ENCODE results near the gene ZC2HC1B. TPM values are rescaled to one million over a fixed set of nuclear protein-coding genes. Genes with fewer than 3 reads are reported as not detected.

The ZC2HC1B gene, protein sequence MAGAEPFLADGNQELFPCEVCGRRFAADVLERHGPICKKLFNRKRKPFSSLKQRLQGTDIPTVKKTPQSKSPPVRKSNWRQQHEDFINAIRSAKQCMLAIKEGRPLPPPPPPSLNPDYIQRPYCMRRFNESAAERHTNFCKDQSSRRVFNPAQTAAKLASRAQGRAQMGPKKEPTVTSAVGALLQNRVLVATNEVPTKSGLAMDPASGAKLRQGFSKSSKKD
- total RNA-seq (2022): not detected in 2 replicates
- Bru-seq, nascent RNA: percentile 81 among the genes with signal in this experiment
- BruChase-seq, experiment 1, labeled RNA remaining after a 2-hour chase: percentile 41 among the genes with signal in this experiment
- percentile 37 among the genes with signal in this experiment for BruChase-seq, experiment 2, labeled RNA remaining after a 6-hour chase
- long read RNA-seq: 0 reads

GRCh38 chr6:143864234-143864633 lies at the start of gene ZC2HC1B:
ZC2HC1B (plus strand) TSS chr6:143864474; CDS start chr6:143864540, 66 bp downstream.
- Histone ChIP-seq H3K36me3 (ENCODE audit: control insufficient read depth, insufficient read depth, low read length) (peaks cover 2% of the 10 kb centered on the region), H3K27me3 (replicated peaks; ENCODE audit: control insufficient read depth, insufficient read depth, low read length) (no peaks in the 10 kb centered on the region), H3K4me1 (no peaks in the 10 kb centered on the region), H3K9me3 (no peaks in the 10 kb centered on the region; the same call in 1 of the 2 replicates), H3K4me3 (ENCODE audit: low read depth, low read length) (no peak within 1 kb of the TSS)
- intact Hi-C loops (cut with micrococcal nuclease; ENCODE audit: unreplicated experiment): no loop called here
- BruUV-seq (replicated peaks): no TSS peak
- Mint-ChIP-seq H3K9me3 (ENCODE audit: unreplicated experiment) (peaks cover 15% of the 10 kb centered on the region), H3K27me3 (ENCODE audit: insufficient read depth, unreplicated experiment) (no peaks in the 10 kb centered on the region), H3K36me3 (ENCODE audit: insufficient read depth, unreplicated experiment) (peaks cover 35% of the 10 kb centered on the region), H3K4me1 (ENCODE audit: low read depth, unreplicated experiment) (no peaks in the 10 kb centered on the region), H3K4me3 (ENCODE audit: unreplicated experiment) (no peak within 1 kb of the TSS), H3K27ac (ENCODE audit: unreplicated experiment) (no peak within 1 kb of the TSS)
- POLR2A ChIA-PET: no interaction called here
- TF ChIP-seq, protein P1, sequence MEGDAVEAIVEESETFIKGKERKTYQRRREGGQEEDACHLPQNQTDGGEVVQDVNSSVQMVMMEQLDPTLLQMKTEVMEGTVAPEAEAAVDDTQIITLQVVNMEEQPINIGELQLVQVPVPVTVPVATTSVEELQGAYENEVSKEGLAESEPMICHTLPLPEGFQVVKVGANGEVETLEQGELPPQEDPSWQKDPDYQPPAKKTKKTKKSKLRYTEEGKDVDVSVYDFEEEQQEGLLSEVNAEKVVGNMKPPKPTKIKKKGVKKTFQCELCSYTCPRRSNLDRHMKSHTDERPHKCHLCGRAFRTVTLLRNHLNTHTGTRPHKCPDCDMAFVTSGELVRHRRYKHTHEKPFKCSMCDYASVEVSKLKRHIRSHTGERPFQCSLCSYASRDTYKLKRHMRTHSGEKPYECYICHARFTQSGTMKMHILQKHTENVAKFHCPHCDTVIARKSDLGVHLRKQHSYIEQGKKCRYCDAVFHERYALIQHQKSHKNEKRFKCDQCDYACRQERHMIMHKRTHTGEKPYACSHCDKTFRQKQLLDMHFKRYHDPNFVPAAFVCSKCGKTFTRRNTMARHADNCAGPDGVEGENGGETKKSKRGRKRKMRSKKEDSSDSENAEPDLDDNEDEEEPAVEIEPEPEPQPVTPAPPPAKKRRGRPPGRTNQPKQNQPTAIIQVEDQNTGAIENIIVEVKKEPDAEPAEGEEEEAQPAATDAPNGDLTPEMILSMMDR (IDR thresholded peaks at IDR 0.05; ENCODE audit: insufficient read depth in 1 of 2, low read depth in 1 of 2, low read length in 1 of 2, severe bottlenecking in 1 of 2, unreplicated experiment in 1 of 2): no peak
- DNase-seq: no peak
- CTCF ChIA-PET: no interaction called here

- intact Hi-C loops (cut with micrococcal nuclease; ENCODE audit: unreplicated experiment): no loop called here
- Mint-ChIP-seq H3K9me3 (ENCODE audit: unreplicated experiment) (no peaks in the 10 kb centered on the region), H3K27ac (ENCODE audit: unreplicated experiment) (no peak overlapping the region), H3K27me3 (ENCODE audit: insufficient read depth, unreplicated experiment) (no peaks in the 10 kb centered on the region), H3K36me3 (ENCODE audit: insufficient read depth, unreplicated experiment) (peaks cover 15% of the 10 kb centered on the region), H3K4me1 (ENCODE audit: low read depth, unreplicated experiment) (peaks cover 4% of the 10 kb centered on the region), H3K4me3 (ENCODE audit: unreplicated experiment) (no peak overlapping the region)
- no peak overlapping the region for H3K4me3 ChIP-seq (ENCODE audit: low read depth, low read length)
- BruUV-seq (replicated peaks): no TSS peak
- no peaks in the 10 kb centered on the region for H3K36me3 ChIP-seq (ENCODE audit: control insufficient read depth, insufficient read depth, low read length)
- DNase-seq: no peak
- peaks cover 5% of the 10 kb centered on the region; the same call in 1 of the 2 replicates for H3K4me1 ChIP-seq
- TF ChIP-seq, protein P1 (IDR thresholded peaks at IDR 0.05; ENCODE audit: insufficient read depth in 1 of 2, low read depth in 1 of 2, low read length in 1 of 2, severe bottlenecking in 1 of 2, unreplicated experiment in 1 of 2): no peak
- no peaks in the 10 kb centered on the region for H3K9me3 ChIP-seq
- CTCF ChIA-PET: no interaction called here
- H3K27me3 ChIP-seq (replicated peaks; ENCODE audit: control insufficient read depth, insufficient read depth, low read length): no peaks in the 10 kb centered on the region
- POLR2A ChIA-PET: no interaction called here
These were observed 46.7 kb upstream of the ZC2HC1B start for GRCh38 chr6:143817621-143818020.

- POLR2A ChIA-PET: no interaction called here
- H3K4me1 ChIP-seq: peaks cover 5% of the 10 kb centered on the region; the same call in 1 of the 2 replicates
- TF ChIP-seq, protein P1 (IDR thresholded peaks at IDR 0.05; ENCODE audit: insufficient read depth in 1 of 2, low read depth in 1 of 2, low read length in 1 of 2, severe bottlenecking in 1 of 2, unreplicated experiment in 1 of 2): no peak
- DNase-seq: no peak
- no peaks in the 10 kb centered on the region for H3K9me3 ChIP-seq
- no peak overlapping the region for H3K4me3 Mint-ChIP-seq (ENCODE audit: unreplicated experiment)
- peaks cover 17% of the 10 kb centered on the region for H3K36me3 Mint-ChIP-seq (ENCODE audit: insufficient read depth, unreplicated experiment)
- no peaks in the 10 kb centered on the region for H3K9me3 Mint-ChIP-seq (ENCODE audit: unreplicated experiment)
- H3K4me1 Mint-ChIP-seq (ENCODE audit: low read depth, unreplicated experiment): peaks cover 10% of the 10 kb centered on the region
- BruUV-seq (replicated peaks): no TSS peak
- CTCF ChIA-PET: no interaction called here
- H3K36me3 ChIP-seq (ENCODE audit: control insufficient read depth, insufficient read depth, low read length): no peaks in the 10 kb centered on the region
- H3K27ac Mint-ChIP-seq (ENCODE audit: unreplicated experiment): no peak overlapping the region
- H3K4me3 ChIP-seq (ENCODE audit: low read depth, low read length): no peak overlapping the region
- intact Hi-C loops (cut with micrococcal nuclease; ENCODE audit: unreplicated experiment): no loop called here
- no peaks in the 10 kb centered on the region for H3K27me3 Mint-ChIP-seq (ENCODE audit: insufficient read depth, unreplicated experiment)
- no peaks in the 10 kb centered on the region for H3K27me3 ChIP-seq (replicated peaks; ENCODE audit: control insufficient read depth, insufficient read depth, low read length)
These were observed 42.9 kb upstream of the ZC2HC1B start for GRCh38 chr6:143821359-143821758.

Measured in Caco-2 (cell line).